Measurements from ENCODE around the gene FBXO31. TPM values are rescaled to one million over a fixed set of nuclear protein-coding genes. Genes with fewer than 3 reads are reported as not detected.

Gene FBXO31, protein sequence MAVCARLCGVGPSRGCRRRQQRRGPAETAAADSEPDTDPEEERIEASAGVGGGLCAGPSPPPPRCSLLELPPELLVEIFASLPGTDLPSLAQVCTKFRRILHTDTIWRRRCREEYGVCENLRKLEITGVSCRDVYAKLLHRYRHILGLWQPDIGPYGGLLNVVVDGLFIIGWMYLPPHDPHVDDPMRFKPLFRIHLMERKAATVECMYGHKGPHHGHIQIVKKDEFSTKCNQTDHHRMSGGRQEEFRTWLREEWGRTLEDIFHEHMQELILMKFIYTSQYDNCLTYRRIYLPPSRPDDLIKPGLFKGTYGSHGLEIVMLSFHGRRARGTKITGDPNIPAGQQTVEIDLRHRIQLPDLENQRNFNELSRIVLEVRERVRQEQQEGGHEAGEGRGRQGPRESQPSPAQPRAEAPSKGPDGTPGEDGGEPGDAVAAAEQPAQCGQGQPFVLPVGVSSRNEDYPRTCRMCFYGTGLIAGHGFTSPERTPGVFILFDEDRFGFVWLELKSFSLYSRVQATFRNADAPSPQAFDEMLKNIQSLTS
- total RNA-seq (2016; rRNA removed; fragmentation: Illumina TruSeq; extraction: Trizol) (81.3 and 92.4 TPM in 2 replicates), polyA plus RNA-seq (2011; rRNA removed) (101 and 118 TPM in 2 replicates), polyA minus RNA-seq (2011; rRNA and poly(A)+ RNA removed; ENCODE audit: low replicate concordance) (29.6 and 164 TPM in 2 replicates), Bru-seq, nascent RNA (percentile 96 among the genes with signal in this experiment), BruChase-seq, experiment 1, labeled RNA remaining after a 6-hour chase (percentile 97 among the genes with signal in this experiment), BruChase-seq, experiment 2, labeled RNA remaining after a 2-hour chase (percentile 97 among the genes with signal in this experiment)
- 18.3 and 22.9 TPM in 2 replicates for total RNA-seq (2016; cell fraction: cytosol; rRNA removed; fragmentation: Illumina TruSeq; extraction: Trizol; ENCODE audit: low read depth)
- 64.5 and 91.5 TPM in 2 replicates for total RNA-seq (2016; cell fraction: insoluble cytoplasmic fraction; rRNA removed; fragmentation: Illumina TruSeq; extraction: Trizol)
- total RNA-seq (2016; cell fraction: membrane; rRNA removed; fragmentation: Illumina TruSeq; extraction: Trizol), result 33.7 and 38.0 TPM in 2 replicates
- total RNA-seq (2016; cell fraction: nucleus; rRNA removed; fragmentation: Illumina TruSeq; extraction: Trizol), result 94.4 and 107 TPM in 2 replicates
- 51.6 and 63.1 TPM in 2 replicates for polyA plus RNA-seq (2011; cell fraction: cytosol; rRNA removed)
- polyA plus RNA-seq (2011; cell fraction: nucleus; rRNA removed), result 393 and 579 TPM in 2 replicates
- 75.5 and 101 TPM in 2 replicates for polyA plus RNA-seq (2012)
- 6.1 and 6.4 TPM in 2 replicates for polyA plus RNA-seq (2016; cell fraction: cytosol; fragmentation: Illumina TruSeq; extraction: Trizol; ENCODE audit: low read depth)
- polyA plus RNA-seq (2016; cell fraction: insoluble cytoplasmic fraction; fragmentation: Illumina TruSeq; extraction: Trizol; ENCODE audit: low read depth), result 57.9 and 71.3 TPM in 2 replicates
- 18.2 and 18.3 TPM in 2 replicates for polyA plus RNA-seq (2016; cell fraction: membrane; fragmentation: Illumina TruSeq; extraction: Trizol; ENCODE audit: low read depth)
- 256 and 269 TPM in 2 replicates for polyA plus RNA-seq (2016; cell fraction: nucleus; fragmentation: Illumina TruSeq; extraction: Trizol; ENCODE audit: insufficient read depth, low read depth)
- polyA minus RNA-seq (2011; cell fraction: cytosol; rRNA and poly(A)+ RNA removed), result 53.4 and 63.9 TPM in 2 replicates
- polyA minus RNA-seq (2011; cell fraction: nucleus; rRNA and poly(A)+ RNA removed), result 202 and 208 TPM in 2 replicates
- long read RNA-seq, experiment 1, full-length matches to known transcripts, result 12 of 51 reads
- long read RNA-seq, experiment 1, partial matches to known transcripts, result 10 of 51 reads
- long read RNA-seq, experiment 1, other reads (novel, unspliced or antisense), result 29 of 51 reads
- long read RNA-seq, experiment 2, full-length matches to known transcripts, result 33 of 160 reads
- long read RNA-seq, experiment 2, partial matches to known transcripts, result 41 of 160 reads
- long read RNA-seq, experiment 2, other reads (novel, unspliced or antisense), result 86 of 160 reads

DNA sequence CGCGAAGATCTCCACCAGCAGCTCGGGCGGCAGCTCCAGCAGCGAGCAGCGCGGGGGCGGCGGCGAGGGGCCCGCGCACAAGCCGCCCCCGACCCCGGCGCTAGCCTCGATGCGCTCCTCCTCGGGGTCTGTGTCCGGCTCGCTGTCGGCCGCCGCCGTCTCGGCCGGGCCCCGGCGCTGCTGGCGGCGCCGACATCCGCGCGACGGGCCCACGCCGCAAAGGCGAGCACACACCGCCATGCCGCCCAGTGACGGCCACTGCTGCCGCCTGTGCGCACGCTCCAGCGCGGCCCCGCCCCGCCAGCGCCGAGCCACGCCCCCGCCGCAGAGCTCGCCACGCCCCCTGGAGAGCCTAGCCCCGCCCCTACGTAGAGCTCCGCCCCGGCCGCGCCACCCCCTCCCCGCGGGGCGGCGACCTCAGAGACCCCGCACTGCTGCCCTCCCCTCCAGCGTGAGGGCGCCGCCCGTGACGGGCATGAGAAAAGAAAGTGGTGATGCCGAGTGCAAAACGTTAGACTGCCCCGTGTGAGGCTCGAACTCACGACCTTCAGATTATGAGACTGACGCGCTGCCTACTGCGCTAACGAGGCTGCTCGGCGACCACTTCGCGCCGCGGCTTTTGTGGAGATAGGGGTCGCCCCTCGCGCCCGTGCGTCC, at the start of gene FBXO31:
Gene FBXO31 (minus strand): TSS at position 272 of the 657 bp plus-strand sequence. CDS start 32 bp downstream, at position 240.
- WGBS (ENCODE audit: low lambda C conversion rate), result 0% methylated on average over 10 of the region's 92 CpGs
- ChIA-PET POLR2A (interaction anchor here (0.7 to 14.0 kb wide), 21 partner anchors 10 to 1104 kb away, joined by 3 to 265 read pairs (median 6); partner anchors contain the start of genes C16orf95 and MAP1LC3B), CTCF (ENCODE audit: low intra/inter-chr PET ratio, low total read pairs) (no interaction called here)
- peaks cover 54% of the 10 kb centered on the region for H3K4me1 ChIP-seq (ENCODE audit: insufficient read depth, low read length)
- ATAC-seq (peak; percentile 45), FAIRE-seq (no peak), DNase-seq (ENCODE audit: low spot score) (peak; percentile 94)
- H3K27ac ChIP-seq (ENCODE audit: extremely low read length, insufficient read depth, low read length), result peak within 1 kb of the TSS; percentile 100
- H3K4me2 ChIP-seq (ENCODE audit: low read depth, low read length), result peak within 1 kb of the TSS; percentile 84
- H3K9me3 ChIP-seq (ENCODE audit: low read length), result no peaks in the 10 kb centered on the region
- in situ Hi-C loops (cut with HindIII; ENCODE audit: extremely low pct_ligation_motif_present, low pct_unique_long_range_greater_than_20kb) (loop anchor here (25.0 kb wide), 1 partner anchor 479 kb away; the partner anchor contains the start of gene SLC7A5), intact Hi-C loops (cut with micrococcal nuclease; ENCODE audit: unreplicated experiment) (loop anchor here (2.0 to 10.0 kb wide), 4 partner anchors 59 to 471 kb away; partner anchors contain the start of gene C16orf95)
- H4K20me1 ChIP-seq (ENCODE audit: insufficient read depth, low read length), result peaks cover 35% of the 10 kb centered on the region
- peak within 1 kb of the TSS; percentile 78 to 100 (median 96) for H3K4me3 ChIP-seq (replicated peaks in 1 of 3; ENCODE audit: insufficient read depth in 1 of 3, low read depth in 2 of 3, low read length in 3 of 3)
- peak within 1 kb of the TSS; percentile 100 for H3K9ac ChIP-seq (ENCODE audit: insufficient read depth, low read depth, low read length)
- peaks cover 0 to 10% of the 10 kb centered on the region in 2 experiments; a peak in 2 of 5 replicates for H3K36me3 ChIP-seq (replicated peaks in 1 of 2; ENCODE audit: control insufficient read depth in 1 of 2, insufficient read depth in 2 of 2, low read length in 2 of 2)
- no peak within 1 kb of the TSS for H2AFZ ChIP-seq (ENCODE audit: low read length)
- H3K27me3 ChIP-seq (ENCODE audit: control insufficient read depth in 1 of 2, insufficient read depth in 2 of 2, low read length in 2 of 2), result no peaks in the 10 kb centered on the region; a peak in 1 of 5 replicates
- peaks cover 49% of the 10 kb centered on the region for H3K79me2 ChIP-seq (ENCODE audit: insufficient read depth, low read length)
- BruUV-seq (replicated peaks), result no TSS peak
- TF ChIP-seq TEAD3 (CRISPR knock-in tag; optimal IDR thresholded peaks at IDR 0.05; ENCODE audit: borderline replicate concordance), result peak; percentile 82
- TF ChIP-seq MXD4 (CRISPR knock-in tag; IDR thresholded peaks at IDR 0.05), result peak; percentile 76
- TF ChIP-seq, protein P1, sequence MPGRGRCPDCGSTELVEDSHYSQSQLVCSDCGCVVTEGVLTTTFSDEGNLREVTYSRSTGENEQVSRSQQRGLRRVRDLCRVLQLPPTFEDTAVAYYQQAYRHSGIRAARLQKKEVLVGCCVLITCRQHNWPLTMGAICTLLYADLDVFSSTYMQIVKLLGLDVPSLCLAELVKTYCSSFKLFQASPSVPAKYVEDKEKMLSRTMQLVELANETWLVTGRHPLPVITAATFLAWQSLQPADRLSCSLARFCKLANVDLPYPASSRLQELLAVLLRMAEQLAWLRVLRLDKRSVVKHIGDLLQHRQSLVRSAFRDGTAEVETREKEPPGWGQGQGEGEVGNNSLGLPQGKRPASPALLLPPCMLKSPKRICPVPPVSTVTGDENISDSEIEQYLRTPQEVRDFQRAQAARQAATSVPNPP (CRISPR knock-in tag; IDR thresholded peaks at IDR 0.05), result peak; percentile 98
- no peak for TF ChIP-seq KDM5A (IDR thresholded peaks at IDR 0.05; ENCODE audit: borderline replicate concordance, low read length)
- TF ChIP-seq SP4 (CRISPR knock-in tag; IDR thresholded peaks at IDR 0.05), result peak; percentile 98
- TF ChIP-seq, protein P2, sequence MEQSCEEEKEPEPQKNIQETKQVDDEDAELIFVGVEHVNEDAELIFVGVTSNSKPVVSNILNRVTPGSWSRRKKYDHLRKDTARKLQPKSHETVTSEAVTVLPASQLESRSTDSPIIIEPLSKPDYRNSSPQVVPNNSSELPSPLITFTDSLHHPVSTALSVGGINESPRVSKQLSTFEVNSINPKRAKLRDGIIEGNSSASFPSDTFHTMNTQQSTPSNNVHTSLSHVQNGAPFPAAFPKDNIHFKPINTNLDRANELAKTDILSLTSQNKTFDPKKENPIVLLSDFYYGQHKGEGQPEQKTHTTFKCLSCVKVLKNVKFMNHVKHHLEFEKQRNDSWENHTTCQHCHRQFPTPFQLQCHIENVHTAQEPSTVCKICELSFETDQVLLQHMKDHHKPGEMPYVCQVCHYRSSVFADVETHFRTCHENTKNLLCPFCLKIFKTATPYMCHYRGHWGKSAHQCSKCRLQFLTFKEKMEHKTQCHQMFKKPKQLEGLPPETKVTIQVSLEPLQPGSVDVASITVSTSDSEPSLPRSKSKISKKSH (CRISPR knock-in tag; IDR thresholded peaks at IDR 0.05; ENCODE audit: borderline replicate concordance), result peak; percentile 72
- TF ChIP-seq HHEX (CRISPR knock-in tag; IDR thresholded peaks at IDR 0.05), result peak; percentile 67
- TF ChIP-seq SAFB2 (CRISPR knock-in tag; IDR thresholded peaks at IDR 0.05; ENCODE audit: borderline replicate concordance, low read depth), result peak; percentile 81; the same call in 1 of the 2 replicates
- TF ChIP-seq SMARCE1 (IDR thresholded peaks at IDR 0.05; ENCODE audit: borderline replicate concordance), result no peak
- peak; percentile 82 for TF ChIP-seq KMT2A (CRISPR knock-in tag; IDR thresholded peaks at IDR 0.05)
- no peak for TF ChIP-seq ZIK1 (CRISPR knock-in tag; IDR thresholded peaks at IDR 0.05; ENCODE audit: borderline replicate concordance, low read depth)
- TF ChIP-seq ZNF790 (CRISPR knock-in tag; IDR thresholded peaks at IDR 0.05; ENCODE audit: borderline replicate concordance), result no peak; the same call in 1 of the 2 replicates
- TF ChIP-seq ZNF563 (CRISPR knock-in tag; IDR thresholded peaks at IDR 0.05), result peak; percentile 33; the same call in 1 of the 2 replicates

All from HepG2 (cell line).